LNCaP clone FGC (cell line): ENCODE data around the gene DNAH14.
"Not testable (repeated sequence)": the region's sequence is repeated elsewhere in the genome, so short reads cannot be mapped to it uniquely, and the experiment has no call there.

Experiments used
- DNase-seq: peaks from one replicate; pipeline ENCODE4 v3.0.0-alpha.2; 2011; ENCODE audit warnings: low read depth
- H3K4me3 ChIP-seq: 2 replicates; pipeline ENCODE4 v1.5.1; 2011; ENCODE audit warnings: mild to moderate bottlenecking, low read depth, low read length, control low read depth
- TF ChIP-seq, protein P1 (sequence below): IDR thresholded peaks from 2 replicates; pipeline ENCODE4 v1.5.1; 2012; ENCODE audit warnings: mild to moderate bottlenecking; ENCODE audit not compliant: control insufficient read depth, insufficient read depth; ENCODE audit errors: extremely low read depth

DNAH14 gene

DNA sequence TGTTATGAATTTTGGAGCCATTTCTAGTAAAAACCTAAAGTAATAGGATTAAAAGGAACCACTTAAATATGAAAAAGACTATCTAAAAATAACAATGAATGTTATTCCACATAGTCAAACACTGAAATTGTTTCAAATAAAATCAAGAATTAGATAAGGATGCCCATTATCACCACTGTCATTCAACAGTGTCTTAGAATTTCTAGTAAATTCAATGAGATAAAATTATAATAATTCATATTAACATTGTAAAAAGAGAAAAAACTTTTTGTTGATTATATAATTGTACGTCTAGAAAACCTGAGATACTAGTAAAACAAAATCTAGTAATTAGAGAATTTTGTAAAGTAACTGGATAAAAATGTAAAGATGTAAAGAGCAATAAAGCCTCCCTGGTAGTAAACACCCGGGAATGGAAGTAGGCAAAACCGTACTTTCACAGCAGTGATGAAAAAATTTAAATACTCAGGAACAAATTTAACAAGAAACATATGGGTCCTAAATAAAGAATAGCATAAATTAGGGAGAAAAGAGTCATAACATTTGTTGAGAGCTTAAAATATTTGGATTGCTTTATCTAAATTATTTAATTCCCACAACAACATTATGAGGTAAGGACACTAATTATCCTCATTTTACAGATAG, 442.0 kb downstream of the DNAH14 start:
- H3K4me3 ChIP-seq = no peak overlapping the region
- TF ChIP-seq, protein P1, sequence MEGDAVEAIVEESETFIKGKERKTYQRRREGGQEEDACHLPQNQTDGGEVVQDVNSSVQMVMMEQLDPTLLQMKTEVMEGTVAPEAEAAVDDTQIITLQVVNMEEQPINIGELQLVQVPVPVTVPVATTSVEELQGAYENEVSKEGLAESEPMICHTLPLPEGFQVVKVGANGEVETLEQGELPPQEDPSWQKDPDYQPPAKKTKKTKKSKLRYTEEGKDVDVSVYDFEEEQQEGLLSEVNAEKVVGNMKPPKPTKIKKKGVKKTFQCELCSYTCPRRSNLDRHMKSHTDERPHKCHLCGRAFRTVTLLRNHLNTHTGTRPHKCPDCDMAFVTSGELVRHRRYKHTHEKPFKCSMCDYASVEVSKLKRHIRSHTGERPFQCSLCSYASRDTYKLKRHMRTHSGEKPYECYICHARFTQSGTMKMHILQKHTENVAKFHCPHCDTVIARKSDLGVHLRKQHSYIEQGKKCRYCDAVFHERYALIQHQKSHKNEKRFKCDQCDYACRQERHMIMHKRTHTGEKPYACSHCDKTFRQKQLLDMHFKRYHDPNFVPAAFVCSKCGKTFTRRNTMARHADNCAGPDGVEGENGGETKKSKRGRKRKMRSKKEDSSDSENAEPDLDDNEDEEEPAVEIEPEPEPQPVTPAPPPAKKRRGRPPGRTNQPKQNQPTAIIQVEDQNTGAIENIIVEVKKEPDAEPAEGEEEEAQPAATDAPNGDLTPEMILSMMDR = no peak
- DNase-seq = no peak

DNA sequence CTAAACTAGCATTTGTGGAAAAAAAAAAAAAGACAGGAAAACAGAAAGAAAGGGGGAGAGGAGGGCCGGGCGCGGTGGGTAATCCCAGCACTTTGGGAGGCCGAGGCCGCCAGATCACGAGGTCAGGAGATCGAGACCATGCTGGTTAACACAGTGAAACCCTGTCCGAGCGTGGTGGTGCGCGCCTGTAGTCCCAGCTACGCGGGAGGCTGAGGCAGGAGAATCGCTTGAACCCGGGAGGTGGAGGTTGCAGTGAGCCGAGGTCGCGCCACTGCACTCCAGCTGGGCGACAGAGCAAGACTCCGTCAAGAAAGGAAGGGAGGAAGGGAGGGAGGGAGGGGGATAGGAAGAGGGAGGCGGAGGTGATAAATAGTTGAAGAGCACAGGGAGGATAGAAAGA, 443.7 kb downstream of the DNAH14 start:
- H3K4me3 ChIP-seq = no peak overlapping the region
- DNase-seq = no peak
- TF ChIP-seq, protein P1 = no peak

DNA sequence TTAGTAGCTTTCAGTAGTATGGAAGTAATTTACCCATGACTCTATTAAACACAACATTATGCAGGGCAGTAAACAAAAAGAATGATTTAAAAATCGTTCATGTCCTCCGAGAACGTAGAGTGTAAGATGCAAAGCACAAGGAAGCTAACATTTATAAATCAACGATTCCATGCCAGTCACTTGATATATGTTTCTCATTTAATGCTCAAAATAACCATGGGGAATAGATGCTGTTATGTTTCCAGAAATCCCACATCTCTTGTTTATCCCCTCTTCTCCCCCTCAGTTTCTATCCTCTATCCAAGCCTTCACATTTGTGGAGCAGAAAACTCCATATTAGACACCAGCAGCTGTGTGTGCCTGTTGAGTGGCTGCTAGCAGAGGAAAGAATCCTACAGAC, 445.5 kb downstream of the DNAH14 start:
- no peak for DNase-seq
- TF ChIP-seq, protein P1 = no peak
- H3K4me3 ChIP-seq = no peak overlapping the region

DNA sequence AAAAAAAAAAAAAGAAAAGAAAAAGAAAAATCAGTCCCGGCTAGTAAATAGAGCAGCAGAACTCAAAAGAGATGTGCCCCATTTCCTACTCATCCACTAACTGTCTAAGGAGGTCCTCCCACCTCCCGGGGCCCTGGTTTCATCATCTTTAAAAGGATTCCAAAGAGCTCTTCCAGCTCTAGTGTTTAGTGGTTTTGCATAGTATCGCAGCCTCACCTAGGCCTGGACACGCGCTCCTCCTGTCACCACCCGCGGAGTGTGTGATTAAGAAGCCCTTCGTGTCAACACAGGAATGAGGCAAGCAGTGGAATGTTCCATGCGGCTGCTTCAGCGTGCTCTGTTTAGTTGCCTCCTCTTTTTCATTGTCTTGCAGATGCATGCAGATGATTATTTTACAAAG, 449.4 kb downstream of the DNAH14 start:
- H3K4me3 ChIP-seq = no peak overlapping the region
- DNase-seq = no peak
- TF ChIP-seq, protein P1 = no peak

DNA sequence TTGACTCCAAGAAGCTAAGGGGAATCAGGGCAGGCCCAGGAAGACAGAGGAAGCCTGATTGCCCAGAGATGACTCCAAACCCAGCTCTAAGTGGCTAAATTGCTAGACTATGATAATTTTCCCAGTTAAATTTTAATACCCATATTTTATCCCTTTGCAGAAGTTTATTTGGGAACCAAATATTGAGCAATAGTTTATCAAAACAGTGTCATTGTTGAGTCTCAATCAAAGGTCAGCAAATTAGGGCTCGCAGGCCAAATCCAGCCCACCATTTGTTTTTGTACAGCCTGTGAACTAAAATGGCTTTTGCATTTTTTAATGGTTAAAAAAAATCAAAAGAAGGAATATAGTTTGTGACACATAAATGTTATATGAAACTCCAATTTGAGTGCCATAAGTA, 451.2 kb downstream of the DNAH14 start:
- TF ChIP-seq, protein P1 = no peak
- DNase-seq = no peak
- no peak overlapping the region for H3K4me3 ChIP-seq

DNA sequence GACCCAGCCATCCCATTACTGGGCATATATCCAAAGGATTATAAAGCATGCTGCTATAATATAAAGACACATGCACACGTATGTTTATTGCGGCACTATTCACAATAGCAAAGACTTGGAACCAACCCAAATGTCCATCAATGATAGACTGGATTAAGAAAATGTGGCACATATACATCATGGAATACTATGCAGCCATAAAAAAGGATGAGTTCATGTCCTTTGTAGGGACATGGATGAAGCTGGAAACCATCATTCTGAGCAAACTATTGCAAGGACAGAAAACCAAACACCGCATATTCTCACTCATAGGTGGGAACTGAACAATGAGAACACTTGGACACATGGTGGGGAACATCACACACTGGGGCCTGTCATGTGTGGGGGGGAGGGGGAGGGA, 457.4 kb downstream of the DNAH14 start:
- not testable (repeated sequence) for DNase-seq, H3K4me3 ChIP-seq

DNA sequence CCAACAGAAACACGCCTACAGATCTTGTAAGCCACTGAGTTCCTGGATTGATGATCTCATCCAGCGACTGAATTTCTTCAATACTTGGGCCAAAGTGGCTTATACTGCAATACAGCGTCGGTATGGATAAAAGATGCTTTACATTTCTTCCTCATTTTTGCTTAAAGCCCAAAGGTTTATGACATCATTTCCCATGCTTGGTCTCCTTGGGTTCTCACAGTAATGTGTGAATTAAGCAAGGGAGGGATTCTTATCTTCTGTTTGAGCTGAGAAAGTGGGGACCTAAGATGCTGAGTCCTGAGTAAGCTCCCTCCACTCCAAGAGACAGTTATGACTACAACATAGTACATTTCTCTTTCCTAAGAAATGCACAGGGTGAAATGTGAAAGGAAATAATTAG, 458.9 kb downstream of the DNAH14 start:
- TF ChIP-seq, protein P1 = no peak
- no peak for DNase-seq
- H3K4me3 ChIP-seq = no peak overlapping the region
